Activated CD4-positive, alpha-beta T cell treated with anti-CD3 and anti-CD28 coated beads, Interleukin-2, Interleukin-4, amounts not matched to agents 100 ng/mL and 50 ng/mL, durations not matched to agents 16 hours and 8 hours (primary cell): ENCODE data around the gene PCDHA8.
"Not testable (repeated sequence)": the region's sequence is repeated elsewhere in the genome, so short reads cannot be mapped to it uniquely, and the experiment has no call there.

ENCODE experiments used
- DNase-seq: peaks from one replicate; pipeline ENCODE4 v3.0.0-alpha.2; 2020; ENCODE audit warnings: low spot score

The PCDHA8 gene

DNA sequence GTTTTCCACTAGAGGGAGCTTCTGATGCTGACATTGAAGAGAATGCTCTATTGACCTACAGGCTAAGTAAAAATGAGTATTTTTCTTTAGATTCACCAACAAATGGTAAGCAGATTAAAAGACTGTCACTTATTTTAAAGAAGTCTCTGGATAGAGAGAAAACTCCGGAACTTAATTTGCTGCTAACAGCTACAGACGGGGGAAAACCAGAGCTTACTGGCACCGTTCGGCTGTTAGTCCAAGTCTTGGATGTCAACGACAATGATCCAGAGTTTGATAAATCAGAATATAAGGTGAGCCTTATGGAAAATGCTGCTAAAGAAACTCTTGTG, 28.5 kb downstream of the PCDHA8 start:
- DNase-seq, result no peak

DNA sequence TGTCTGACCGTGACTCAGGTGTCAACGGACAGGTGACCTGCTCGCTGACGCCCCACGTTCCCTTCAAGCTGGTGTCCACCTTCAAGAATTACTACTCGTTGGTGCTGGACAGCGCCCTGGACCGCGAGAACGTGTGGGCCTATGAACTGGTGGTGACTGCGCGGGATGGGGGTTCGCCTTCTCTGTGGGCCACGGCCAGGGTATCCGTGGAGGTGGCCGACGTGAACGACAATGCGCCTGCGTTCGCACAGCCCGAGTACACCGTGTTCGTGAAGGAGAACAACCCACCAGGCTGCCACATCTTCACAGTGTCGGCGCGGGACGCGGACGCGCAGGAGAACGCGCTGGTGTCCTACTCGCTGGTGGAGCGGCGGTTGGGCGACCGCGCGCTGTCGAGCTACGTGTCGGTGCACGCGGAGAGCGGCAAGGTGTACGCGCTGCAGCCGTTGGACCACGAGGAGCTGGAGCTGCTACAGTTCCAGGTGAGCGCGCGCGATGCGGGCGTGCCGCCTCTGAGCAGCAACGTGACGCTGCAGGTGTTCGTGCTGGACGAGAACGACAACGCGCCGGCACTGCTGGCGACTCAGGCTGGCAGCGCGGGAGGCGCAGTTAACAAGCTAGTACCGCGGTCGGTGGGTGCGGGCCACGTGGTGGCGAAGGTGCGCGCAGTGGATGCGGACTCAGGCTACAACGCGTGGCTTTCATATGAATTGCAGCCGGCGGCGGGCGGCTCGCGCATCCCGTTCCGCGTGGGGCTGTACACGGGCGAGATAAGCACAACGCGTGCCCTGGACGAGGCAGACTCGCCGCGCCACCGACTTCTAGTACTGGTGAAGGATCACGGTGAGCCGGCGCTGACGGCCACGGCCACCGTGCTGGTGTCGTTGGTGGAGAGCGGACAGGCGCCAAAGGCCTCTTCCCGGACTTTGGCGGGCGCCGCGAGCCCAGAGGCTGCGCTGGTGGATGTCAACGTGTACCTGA, 29.5 kb downstream of the PCDHA8 start:
- DNase-seq, result no peak

DNA sequence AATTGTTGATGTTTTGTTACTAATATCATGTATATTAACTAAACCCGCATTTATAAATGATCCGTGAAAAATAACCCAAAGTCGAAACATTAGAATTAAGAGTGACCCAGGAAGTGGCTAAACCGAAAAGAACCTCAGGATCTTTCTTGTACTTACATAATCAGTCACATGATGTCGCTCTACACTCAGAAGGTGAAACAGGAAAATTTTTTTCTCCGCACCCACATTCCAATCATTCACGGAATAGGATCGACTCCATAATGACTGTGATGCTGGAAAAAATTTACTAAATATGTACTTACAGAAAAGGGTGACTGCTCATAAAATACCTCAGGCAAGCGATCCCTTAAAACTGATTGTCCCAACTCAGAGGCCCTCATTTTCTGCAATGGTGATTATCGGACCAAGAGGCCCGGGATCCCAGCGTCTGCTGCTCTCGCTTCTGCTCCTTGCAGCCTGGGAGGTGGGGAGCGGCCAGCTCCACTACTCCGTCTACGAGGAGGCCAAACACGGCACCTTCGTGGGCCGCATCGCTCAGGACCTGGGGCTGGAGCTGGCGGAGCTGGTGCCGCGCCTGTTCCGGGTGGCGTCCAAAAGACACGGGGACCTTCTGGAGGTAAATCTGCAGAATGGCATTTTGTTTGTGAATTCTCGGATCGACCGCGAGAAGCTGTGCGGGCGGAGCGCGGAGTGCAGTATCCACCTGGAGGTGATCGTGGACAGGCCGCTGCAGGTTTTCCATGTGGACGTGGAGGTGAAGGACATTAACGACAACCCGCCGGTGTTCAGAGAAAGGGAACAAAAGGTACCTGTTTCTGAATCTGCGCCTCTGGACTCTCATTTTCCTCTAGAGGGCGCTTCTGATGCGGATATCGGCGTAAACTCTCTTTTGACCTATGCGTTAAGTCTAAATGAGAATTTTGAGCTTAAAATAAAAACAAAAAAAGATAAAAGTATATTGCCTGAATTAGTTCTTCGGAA, 34.4 kb downstream of the PCDHA8 start, which contains the start of gene PCDHA12:
Gene PCDHA12, plus strand, starts transcription at position 224 of the 981 bp plus-strand sequence. Its CDS starts 165 bp downstream, at position 389.
- no peak for DNase-seq

DNA sequence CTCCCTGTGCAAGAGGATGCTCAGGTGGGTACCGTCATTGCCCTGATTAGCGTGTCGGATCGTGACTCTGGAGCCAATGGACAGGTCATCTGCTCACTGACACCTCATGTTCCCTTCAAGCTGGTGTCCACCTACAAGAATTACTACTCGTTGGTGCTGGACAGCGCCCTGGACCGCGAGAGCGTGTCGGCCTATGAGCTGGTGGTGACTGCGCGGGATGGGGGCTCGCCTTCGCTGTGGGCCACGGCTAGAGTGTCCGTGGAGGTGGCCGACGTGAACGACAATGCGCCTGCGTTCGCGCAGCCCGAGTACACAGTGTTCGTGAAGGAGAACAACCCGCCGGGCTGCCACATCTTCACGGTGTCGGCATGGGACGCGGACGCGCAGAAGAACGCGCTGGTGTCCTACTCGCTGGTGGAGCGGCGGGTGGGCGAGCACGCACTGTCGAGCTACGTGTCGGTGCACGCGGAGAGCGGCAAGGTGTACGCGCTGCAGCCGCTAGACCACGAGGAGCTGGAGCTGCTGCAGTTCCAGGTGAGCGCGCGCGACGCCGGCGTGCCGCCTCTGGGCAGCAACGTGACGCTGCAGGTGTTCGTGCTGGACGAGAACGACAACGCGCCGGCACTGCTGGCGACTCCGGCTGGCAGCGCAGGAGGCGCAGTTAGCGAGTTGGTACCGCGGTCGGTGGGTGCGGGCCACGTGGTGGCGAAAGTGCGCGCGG, 35.7 kb downstream of the PCDHA8 start:
- DNase-seq, result not testable (repeated sequence)

DNA sequence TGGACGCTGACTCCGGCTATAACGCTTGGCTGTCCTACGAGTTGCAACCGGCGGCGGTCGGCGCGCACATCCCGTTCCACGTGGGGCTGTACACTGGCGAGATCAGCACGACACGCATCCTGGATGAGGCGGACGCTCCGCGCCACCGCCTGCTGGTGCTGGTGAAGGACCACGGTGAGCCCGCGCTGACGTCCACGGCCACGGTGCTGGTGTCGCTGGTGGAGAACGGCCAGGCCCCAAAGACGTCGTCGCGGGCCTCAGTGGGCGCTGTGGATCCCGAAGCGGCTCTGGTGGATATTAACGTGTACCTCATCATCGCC, 36.2 kb downstream of the PCDHA8 start:
- DNase-seq, result no peak

DNA sequence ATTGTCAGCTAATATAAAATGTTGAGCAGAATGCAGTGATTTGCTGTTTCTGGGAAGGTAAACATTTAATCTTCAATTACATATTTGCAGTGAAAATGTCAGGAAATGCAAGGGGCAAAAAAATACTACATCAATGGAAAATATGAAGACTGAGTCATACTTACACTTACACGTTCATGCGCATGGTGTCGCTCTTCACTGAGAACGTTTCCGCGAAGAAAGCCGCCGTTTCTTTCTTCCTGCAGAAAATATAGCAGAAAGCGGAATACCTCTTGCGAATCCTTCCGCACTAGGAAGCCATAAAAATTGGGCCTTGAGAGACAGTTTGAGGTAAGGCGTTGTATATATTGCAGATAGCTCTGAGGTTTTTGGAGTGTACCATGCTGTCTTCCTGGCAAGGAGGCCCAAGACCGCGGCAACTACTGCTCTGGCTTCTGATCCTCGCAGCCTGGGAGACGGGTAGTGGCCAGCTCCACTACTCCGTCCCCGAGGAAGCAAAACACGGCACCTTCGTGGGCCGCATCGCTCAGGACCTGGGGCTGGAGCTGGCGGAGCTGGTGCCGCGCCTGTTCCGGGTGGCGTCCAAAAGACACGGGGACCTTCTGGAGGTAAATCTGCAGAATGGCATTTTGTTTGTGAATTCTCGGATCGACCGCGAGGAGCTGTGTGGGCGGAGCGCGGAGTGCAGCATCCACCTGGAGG, 41.1 kb downstream of the PCDHA8 start, which contains the start of gene PCDHA13:
Gene PCDHA13, plus strand, starts transcription at position 236 of the 702 bp plus-strand sequence. Its CDS starts 145 bp downstream, at position 381.
- DNase-seq, result no peak

DNA sequence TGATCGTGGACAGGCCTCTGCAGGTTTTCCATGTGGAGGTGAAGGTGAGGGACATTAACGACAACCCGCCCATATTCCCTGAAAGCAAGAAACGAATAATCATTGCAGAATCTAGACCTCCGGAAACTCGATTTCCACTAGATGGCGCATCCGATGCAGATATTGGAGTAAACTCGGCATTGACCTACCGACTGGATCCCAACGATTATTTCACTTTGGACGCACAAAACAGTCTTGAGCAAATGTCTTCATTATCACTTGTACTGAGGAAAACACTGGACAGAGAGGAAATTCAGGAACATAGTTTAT, 41.6 kb downstream of the PCDHA8 start:
- no peak for DNase-seq

DNA sequence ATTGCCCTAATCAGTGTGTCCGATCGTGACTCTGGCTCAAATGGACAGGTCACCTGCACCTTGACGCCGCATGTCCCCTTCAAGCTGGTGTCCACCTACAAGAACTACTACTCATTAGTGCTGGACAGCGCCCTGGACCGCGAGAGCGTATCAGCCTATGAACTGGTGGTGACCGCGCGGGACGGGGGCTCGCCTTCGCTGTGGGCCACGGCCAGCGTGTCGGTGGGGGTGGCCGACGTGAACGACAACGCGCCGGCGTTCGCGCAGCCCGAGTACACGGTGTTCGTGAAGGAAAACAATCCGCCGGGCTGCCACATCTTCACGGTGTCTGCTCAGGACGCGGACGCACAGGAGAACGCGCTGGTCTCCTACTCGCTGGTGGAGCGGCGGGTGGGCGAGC, 42.4 kb downstream of the PCDHA8 start:
- no peak for DNase-seq

DNA sequence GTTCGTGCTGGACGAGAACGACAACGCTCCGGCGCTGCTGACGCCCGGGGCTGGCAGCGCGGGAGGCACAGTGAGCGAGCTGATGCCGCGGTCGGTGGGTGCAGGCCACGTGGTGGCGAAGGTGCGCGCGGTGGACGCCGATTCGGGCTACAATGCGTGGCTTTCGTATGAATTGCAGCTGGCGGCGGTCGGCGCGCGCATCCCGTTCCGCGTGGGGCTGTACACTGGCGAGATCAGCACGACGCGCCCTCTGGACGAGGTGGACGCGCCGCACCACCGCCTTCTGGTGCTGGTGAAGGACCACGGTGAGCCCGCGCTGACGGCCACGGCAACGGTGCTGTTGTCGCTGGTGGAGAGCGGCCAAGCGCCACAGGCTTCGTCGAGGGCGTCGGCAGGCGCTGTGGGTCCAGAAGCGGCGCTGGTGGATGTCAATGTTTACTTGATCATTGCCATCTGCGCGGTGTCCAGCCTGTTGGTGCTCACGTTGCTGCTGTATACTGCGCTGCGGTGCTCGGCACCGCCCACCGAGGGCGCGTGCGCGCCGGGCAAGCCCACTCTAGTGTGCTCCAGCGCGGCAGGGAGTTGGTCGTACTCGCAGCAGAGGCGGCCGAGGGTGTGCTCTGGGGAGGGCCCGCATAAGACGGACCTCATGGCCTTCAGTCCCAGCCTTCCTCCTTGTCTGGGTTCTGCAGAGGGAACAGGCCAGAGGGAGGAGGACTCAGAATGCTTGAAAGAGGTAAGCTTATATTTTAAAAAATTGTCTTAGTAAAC, 43.1 kb downstream of the PCDHA8 start:
- no peak for DNase-seq
